Gastroesophageal sphincter (tissue), 4 donors: ENCODE measurements around the gene DNAI1. TPM values are rescaled to one million over a fixed set of nuclear protein-coding genes. Genes with fewer than 3 reads are reported as not detected.
"Not testable (repeated sequence)": the region's sequence is repeated elsewhere in the genome, so short reads cannot be mapped to it uniquely, and the experiment has no call there.

Source experiments
- ATAC-seq: fragments of 150-250 bp; one replicate; pipeline ENCODE4 v1.9.1; 2016; ENCODE audit warnings: mild to moderate bottlenecking, moderate library complexity
- H3K27ac ChIP-seq, 4 donors: fragments of 200-600 bp; sonication (generic) in 3 of 4; 1 replicate in 3 of 4; 2 replicates in 1 of 4; pipeline ENCODE4 v1.5.1; 2016 to 2019
- H3K27me3 ChIP-seq: fragments of 200-600 bp; sonication (generic); one replicate; pipeline ENCODE4 v1.5.1; 2019
- H3K36me3 ChIP-seq, 2 donors: fragments of 200-600 bp; sonication (generic); one replicate each; pipeline ENCODE4 v1.5.1; 2019; ENCODE audit warnings: control low read depth in 1 of 2
- H3K4me1 ChIP-seq, 3 donors: fragments of 200-600 bp; sonication (generic); 1 replicate in 2 of 3; 2 replicates in 1 of 3; pipeline ENCODE4 v1.5.1; 2016 to 2019; ENCODE audit warnings: control low read depth in 2 of 3
- H3K4me3 ChIP-seq, 2 donors: fragments of 200-600 bp; sonication (generic); one replicate each; pipeline ENCODE4 v1.5.1; 2019; ENCODE audit warnings: mild to moderate bottlenecking in 1 of 2, moderate library complexity in 1 of 2
- H3K9me3 ChIP-seq, 3 donors: fragments of 200-600 bp; sonication (generic); one replicate each; pipeline ENCODE4 v1.5.1; 2017 to 2019; ENCODE audit warnings: control low read depth in 2 of 3
- CTCF ChIP-seq, 4 experiments: fragments of 200-600 bp in 2 of 4; fragments of 450-650 bp in 2 of 4; sonication (generic) in 1 of 4; IDR thresholded peaks; one replicate each; pipeline ENCODE4 v1.5.1; 2017 to 2019; ENCODE audit warnings: antibody characterized with exemption in 4 of 4, mild to moderate bottlenecking in 2 of 4, moderate library complexity in 2 of 4
- EP300 ChIP-seq: sonication (generic); formaldehyde crosslinking; IDR thresholded peaks from one replicate; pipeline ENCODE4 v1.6.1; 2017; ENCODE audit warnings: antibody characterized with exemption, mild to moderate bottlenecking
- POLR2A ChIP-seq, 2 donors: fragments of 450-650 bp; IDR thresholded peaks; one replicate each; pipeline ENCODE4 v1.6.1; 2017; ENCODE audit warnings: antibody characterized with exemption in 2 of 2, mild to moderate bottlenecking in 2 of 2, moderate library complexity in 1 of 2
- POLR2AphosphoS5 ChIP-seq: sonication (generic); formaldehyde crosslinking; IDR thresholded peaks from one replicate; pipeline ENCODE4 v1.6.1; 2017; ENCODE audit warnings: antibody characterized with exemption
- WGBS, 2 donors: methylation state at CpG; one replicate each; pipeline ENCODE4 v1.1.5; 2018; ENCODE audit warnings: low coverage in 1 of 2; 5-methylcytosine and 5-hydroxymethylcytosine counted together
- total RNA-seq, 4 donors: library from RNA; depleted of rRNA; stranded (reverse); fragments of >200 nt; gene quantifications; one replicate each; pipeline ENCODE4 v1.1.0, GENCODE V29; 2016

Gene DNAI1
- total RNA-seq, 4 donors from 2014 or later, result not detected

GRCh38 chr9:34430843-34431437, 27.7 kb upstream of the DNAI1 start:
- Histone ChIP-seq H3K4me3 (no peak overlapping the region), H3K27ac (no peak overlapping the region), H3K4me1 (peaks cover 0 to 27% (median 9%) of the 10 kb centered on the region in 3 donors), H3K27me3 (no peaks in the 10 kb centered on the region), H3K9me3 (no peaks in the 10 kb centered on the region), H3K36me3 (peaks cover 0 to 6% of the 10 kb centered on the region in 2 donors)
- ATAC-seq, result peak; percentile 31
- 0 to 30% methylated on average over 1 to 3 of the region's 4 CpGs for WGBS, 2 donors
- TF ChIP-seq POLR2A (IDR thresholded peaks at IDR 0.05) (no peak), POLR2AphosphoS5 (no peak), EP300 (no peak), CTCF (IDR thresholded peaks at IDR 0.05) (no peak)

- WGBS, 2 donors, result 79 to 86% methylated on average over 2 of the region's 2 CpGs
- no peak overlapping the region for H3K4me3 ChIP-seq
Observed at GRCh38 chr9:34431667-34432066, 26.9 kb upstream of the DNAI1 start.

GRCh38 chr9:34437006-34437925, 21.3 kb upstream of the DNAI1 start:
- TF ChIP-seq POLR2AphosphoS5 (no peak), POLR2A (IDR thresholded peaks at IDR 0.05) (no peak), CTCF (IDR thresholded peaks at IDR 0.05) (peak; percentile 32 to 76 (median 68)), EP300 (no peak)
- H3K27me3 ChIP-seq, result no peaks in the 10 kb centered on the region
- ATAC-seq, result peak; percentile 50
- 70 to 85% methylated on average over 2 to 5 of the region's 14 CpGs for WGBS, 2 donors
- H3K4me3 ChIP-seq, result no peak overlapping the region
- no peak overlapping the region for H3K27ac ChIP-seq
- no peaks in the 10 kb centered on the region for H3K9me3 ChIP-seq
- peaks cover 0 to 22% (median 0%) of the 10 kb centered on the region in 3 donors for H3K4me1 ChIP-seq
- H3K36me3 ChIP-seq, result peaks cover 0 to 25% of the 10 kb centered on the region in 2 donors

More at GRCh38 chr9:34431667-34432066, 26.9 kb upstream of the DNAI1 start:
- H3K27me3 ChIP-seq, result no peaks in the 10 kb centered on the region
- no peaks in the 10 kb centered on the region for H3K9me3 ChIP-seq
- no peak for ATAC-seq
- H3K4me1 ChIP-seq, result peaks cover 0 to 27% (median 9%) of the 10 kb centered on the region in 3 donors
- no peak overlapping the region for H3K27ac ChIP-seq
- no peak for TF ChIP-seq POLR2AphosphoS5
- TF ChIP-seq EP300, result no peak
- no peak for TF ChIP-seq CTCF (IDR thresholded peaks at IDR 0.05)
- TF ChIP-seq POLR2A (IDR thresholded peaks at IDR 0.05), result no peak
- H3K36me3 ChIP-seq, result peaks cover 0 to 6% of the 10 kb centered on the region in 2 donors

GRCh38 chr9:34437926-34438307, 20.7 kb upstream of the DNAI1 start:
- H3K4me3 ChIP-seq, H3K27ac ChIP-seq, H3K9me3 ChIP-seq, ATAC-seq, H3K27me3 ChIP-seq: not testable (repeated sequence)
- no CpG with 5 or more reads among the region's 28 CpGs for WGBS, 2 donors
- Histone ChIP-seq H3K36me3 (peaks cover 0 to 25% of the 10 kb centered on the region in 2 donors), H3K4me1 (peaks cover 0 to 22% (median 0%) of the 10 kb centered on the region in 3 donors)

- whole genome bisulfite sequencing, 2 donors, result 100% methylated on average over 3 of the region's 4 CpGs; no CpG with 5 or more reads in 1 of the 2 donors
- Histone ChIP-seq H3K36me3 (peaks cover 0 to 25% of the 10 kb centered on the region in 2 donors), H3K4me1 (peaks cover 0 to 24% (median 0%) of the 10 kb centered on the region in 3 donors)
- H3K9me3 ChIP-seq, H3K27ac ChIP-seq, H3K27me3 ChIP-seq, ATAC-seq, H3K4me3 ChIP-seq: not testable (repeated sequence)
Observed at GRCh38 chr9:34438465-34438864, 20.1 kb upstream of the DNAI1 start.
